ENCODE measurements around the gene FGF14.
A peak's percentile ranks its signal among the peaks of the same experiment; 100 is the strongest.

Gene FGF14

DNA sequence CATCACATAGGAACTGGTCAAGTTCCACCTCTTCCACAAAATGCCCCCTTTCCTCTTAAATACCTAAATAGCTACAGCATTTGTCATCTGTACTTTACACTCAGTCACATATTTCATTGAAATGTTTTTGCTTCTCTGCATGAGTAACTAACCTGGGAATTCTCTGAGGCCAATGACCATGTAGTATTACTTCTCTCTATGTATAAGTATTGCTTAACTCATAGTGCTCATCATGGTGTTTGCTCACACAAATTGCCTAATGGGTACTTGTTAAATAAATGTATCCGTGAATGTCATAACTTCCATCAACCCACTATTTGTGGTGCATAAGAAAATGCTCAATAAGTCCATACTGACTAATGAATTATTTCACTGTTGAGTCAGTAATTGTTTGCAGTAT lies 115.5 kb downstream of the FGF14 start:
- H3K36me3 ChIP-seq (replicated peaks): no peaks in the 10 kb centered on the region
- peak; percentile 50 for DNase-seq
- no peak overlapping the region for H3K4me3 ChIP-seq (ENCODE audit: low read depth, low read length)
- in situ Hi-C loops (cut with HindIII; ENCODE audit: low pct_ligation_motif_present, low sequenced_read_pairs): no loop called here
- TF ChIP-seq, protein P1, sequence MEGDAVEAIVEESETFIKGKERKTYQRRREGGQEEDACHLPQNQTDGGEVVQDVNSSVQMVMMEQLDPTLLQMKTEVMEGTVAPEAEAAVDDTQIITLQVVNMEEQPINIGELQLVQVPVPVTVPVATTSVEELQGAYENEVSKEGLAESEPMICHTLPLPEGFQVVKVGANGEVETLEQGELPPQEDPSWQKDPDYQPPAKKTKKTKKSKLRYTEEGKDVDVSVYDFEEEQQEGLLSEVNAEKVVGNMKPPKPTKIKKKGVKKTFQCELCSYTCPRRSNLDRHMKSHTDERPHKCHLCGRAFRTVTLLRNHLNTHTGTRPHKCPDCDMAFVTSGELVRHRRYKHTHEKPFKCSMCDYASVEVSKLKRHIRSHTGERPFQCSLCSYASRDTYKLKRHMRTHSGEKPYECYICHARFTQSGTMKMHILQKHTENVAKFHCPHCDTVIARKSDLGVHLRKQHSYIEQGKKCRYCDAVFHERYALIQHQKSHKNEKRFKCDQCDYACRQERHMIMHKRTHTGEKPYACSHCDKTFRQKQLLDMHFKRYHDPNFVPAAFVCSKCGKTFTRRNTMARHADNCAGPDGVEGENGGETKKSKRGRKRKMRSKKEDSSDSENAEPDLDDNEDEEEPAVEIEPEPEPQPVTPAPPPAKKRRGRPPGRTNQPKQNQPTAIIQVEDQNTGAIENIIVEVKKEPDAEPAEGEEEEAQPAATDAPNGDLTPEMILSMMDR (IDR thresholded peaks at IDR 0.05; ENCODE audit: low read depth, low read length, missing control alignments): no peak
- no peak overlapping the region for H3K27ac ChIP-seq
- no peaks in the 10 kb centered on the region for H3K27me3 ChIP-seq (replicated peaks)

DNA sequence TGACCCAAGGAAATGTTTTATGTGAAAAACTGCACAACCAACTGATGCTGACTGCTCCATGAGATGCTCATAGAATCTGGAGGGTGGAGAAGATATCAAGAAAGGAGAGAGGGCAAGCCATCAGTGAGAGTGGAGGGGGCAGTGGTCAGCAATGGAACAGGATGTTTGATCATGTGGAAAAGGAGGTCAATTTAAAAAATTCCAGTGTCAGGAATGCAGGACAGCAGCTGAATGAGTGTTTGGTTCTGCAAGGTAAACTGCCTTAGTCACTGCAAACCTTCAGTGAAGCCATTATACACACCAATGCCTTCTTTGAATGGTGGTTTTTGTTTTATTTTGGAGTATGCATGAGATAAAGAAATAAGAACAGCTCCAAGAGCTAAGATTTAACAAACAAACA lies 121.5 kb downstream of the FGF14 start:
- Histone ChIP-seq H3K27ac (no peak overlapping the region), H3K36me3 (replicated peaks) (no peaks in the 10 kb centered on the region), H3K27me3 (replicated peaks) (no peaks in the 10 kb centered on the region), H3K4me3 (ENCODE audit: low read depth, low read length) (no peak overlapping the region)
- DNase-seq: no peak
- in situ Hi-C loops (cut with HindIII; ENCODE audit: low pct_ligation_motif_present, low sequenced_read_pairs): no loop called here
- TF ChIP-seq, protein P1 (IDR thresholded peaks at IDR 0.05; ENCODE audit: low read depth, low read length, missing control alignments): no peak

DNA sequence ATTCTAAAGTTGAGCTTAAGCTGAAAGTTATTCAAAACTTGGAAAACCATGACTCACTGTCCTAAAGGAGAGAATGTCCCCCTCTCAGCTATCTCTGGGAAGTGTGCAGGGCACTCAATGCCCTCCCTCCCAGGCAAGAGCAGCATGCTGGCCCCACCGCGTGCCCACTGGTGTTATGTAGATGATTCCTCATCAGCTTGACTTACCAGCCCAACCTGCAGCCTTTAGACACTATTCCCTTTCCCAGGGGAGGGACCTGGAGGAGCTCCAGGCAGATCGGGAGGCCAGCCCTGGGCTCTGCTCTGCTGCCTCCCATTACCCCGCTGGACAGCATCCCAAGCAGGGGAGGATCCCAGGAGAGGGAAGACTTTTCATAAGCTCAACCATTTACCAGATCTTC lies 124.6 kb downstream of the FGF14 start:
- no peaks in the 10 kb centered on the region for H3K36me3 ChIP-seq (replicated peaks)
- in situ Hi-C loops (cut with HindIII; ENCODE audit: low pct_ligation_motif_present, low sequenced_read_pairs): no loop called here
- TF ChIP-seq, protein P1 (IDR thresholded peaks at IDR 0.05; ENCODE audit: low read depth, low read length, missing control alignments): no peak

DNA sequence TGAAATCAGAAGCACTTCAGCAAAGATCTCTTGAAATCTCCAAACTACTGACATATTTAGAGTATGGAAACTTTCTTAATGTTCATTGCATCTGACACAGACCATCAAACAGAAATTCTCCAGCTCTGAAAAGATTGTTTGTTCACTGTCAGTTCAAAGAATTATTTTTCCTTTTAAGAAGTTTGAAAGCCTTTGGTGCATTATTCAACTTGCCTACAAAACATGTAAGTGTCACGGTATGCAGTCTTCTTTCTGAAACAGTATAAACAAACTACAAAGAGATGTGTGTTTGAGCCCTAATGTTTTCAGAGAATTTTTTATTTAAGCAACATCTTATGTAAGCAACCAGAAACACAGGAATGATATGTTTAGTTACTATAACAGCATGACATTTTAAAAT lies 125.4 kb downstream of the FGF14 start:
- H3K27me3 ChIP-seq (replicated peaks): no peaks in the 10 kb centered on the region
- H3K4me3 ChIP-seq (ENCODE audit: low read depth, low read length): no peak overlapping the region
- TF ChIP-seq, protein P1 (IDR thresholded peaks at IDR 0.05; ENCODE audit: low read depth, low read length, missing control alignments): no peak
- in situ Hi-C loops (cut with HindIII; ENCODE audit: low pct_ligation_motif_present, low sequenced_read_pairs): no loop called here
- H3K36me3 ChIP-seq (replicated peaks): no peaks in the 10 kb centered on the region
- no peak for DNase-seq
- H3K27ac ChIP-seq: no peak overlapping the region

More for the DNA sequence above, 124.6 kb downstream of the FGF14 start:
- DNase-seq: no peak
- no peaks in the 10 kb centered on the region for H3K27me3 ChIP-seq (replicated peaks)
- no peak overlapping the region for H3K27ac ChIP-seq
- H3K4me3 ChIP-seq (ENCODE audit: low read depth, low read length): no peak overlapping the region

DNA sequence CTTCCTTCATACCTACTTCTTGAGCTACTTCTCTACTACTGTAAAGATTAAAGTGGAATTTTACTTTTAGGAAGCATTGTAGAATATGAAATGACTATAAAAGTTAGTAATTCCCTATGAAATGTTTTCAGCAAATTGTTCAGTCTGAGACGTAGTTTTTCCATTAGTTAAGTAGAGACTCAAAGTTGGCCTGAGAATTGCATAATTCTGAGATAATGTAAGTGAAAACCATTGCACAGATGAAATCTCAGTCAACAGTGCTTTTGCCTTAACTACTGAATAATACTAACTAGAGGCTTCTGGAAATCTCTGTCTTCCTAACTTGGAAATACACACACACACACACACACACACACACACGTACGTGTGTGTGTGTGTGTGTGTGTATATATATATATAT lies 125.9 kb downstream of the FGF14 start:
- Histone ChIP-seq H3K36me3 (replicated peaks) (no peaks in the 10 kb centered on the region), H3K27ac (no peak overlapping the region), H3K27me3 (replicated peaks) (no peaks in the 10 kb centered on the region), H3K4me3 (ENCODE audit: low read depth, low read length) (no peak overlapping the region)
- TF ChIP-seq, protein P1 (IDR thresholded peaks at IDR 0.05; ENCODE audit: low read depth, low read length, missing control alignments): no peak
- in situ Hi-C loops (cut with HindIII; ENCODE audit: low pct_ligation_motif_present, low sequenced_read_pairs): no loop called here
- no peak for DNase-seq

DNA sequence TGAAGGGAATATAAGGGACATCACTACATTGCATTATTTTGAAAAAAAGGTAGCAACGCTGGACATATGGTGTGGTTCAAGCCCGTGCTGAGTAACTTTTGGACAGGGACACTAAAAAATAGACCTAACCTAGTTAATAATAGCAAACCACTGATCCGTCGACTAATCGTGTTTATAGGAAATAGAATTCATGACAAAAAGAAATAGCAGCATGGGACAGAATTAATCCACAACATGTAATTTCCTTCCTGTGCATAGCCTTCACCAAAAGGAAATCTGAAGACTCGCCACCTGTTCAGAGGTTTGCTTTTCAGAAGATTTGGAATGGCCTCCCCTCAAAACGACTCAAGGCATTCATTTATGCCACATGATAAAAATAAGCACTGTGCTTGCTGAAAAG lies 128.7 kb downstream of the FGF14 start:
- no peak overlapping the region for H3K27ac ChIP-seq
- in situ Hi-C loops (cut with HindIII; ENCODE audit: low pct_ligation_motif_present, low sequenced_read_pairs): no loop called here
- no peaks in the 10 kb centered on the region for H3K36me3 ChIP-seq (replicated peaks)
- TF ChIP-seq, protein P1 (IDR thresholded peaks at IDR 0.05; ENCODE audit: low read depth, low read length, missing control alignments): no peak
- no peak overlapping the region for H3K4me3 ChIP-seq (ENCODE audit: low read depth, low read length)
- DNase-seq: no peak
- H3K27me3 ChIP-seq (replicated peaks): no peaks in the 10 kb centered on the region

Data from brain microvascular endothelial cell (primary cell).